8988T (cell line): ENCODE results near the gene FLT1.

ENCODE experiments used
- DNase-seq: peaks from one replicate; pipeline ENCODE4 v3.0.0; 2011

The FLT1 gene

GRCh38 chr13:28299916-28300315, 195.0 kb downstream of the FLT1 start:
- DNase-seq: no peak

GRCh38 chr13:28297341-28297740, 197.6 kb downstream of the FLT1 start:
- DNase-seq: no peak

- DNase-seq: no peak
Observed at GRCh38 chr13:28286263-28286662, 208.7 kb downstream of the FLT1 start.

GRCh38 chr13:28283600-28283999, 211.3 kb downstream of the FLT1 start:
- no peak for DNase-seq

GRCh38 chr13:28282451-28282850, 212.5 kb downstream of the FLT1 start:
- DNase-seq: no peak

- no peak for DNase-seq
Observed at GRCh38 chr13:28273919-28274318, 221.0 kb downstream of the FLT1 start.

GRCh38 chr13:28271056-28271840, 223.7 kb downstream of the FLT1 start:
- DNase-seq: no peak

- DNase-seq: no peak
Observed at GRCh38 chr13:28268800-28269223, 226.1 kb downstream of the FLT1 start.

GRCh38 chr13:28267497-28267896, 227.4 kb downstream of the FLT1 start:
- no peak for DNase-seq

- no peak for DNase-seq
Observed at GRCh38 chr13:28258417-28258816, 236.5 kb downstream of the FLT1 start.

GRCh38 chr13:28257305-28257704, 237.6 kb downstream of the FLT1 start:
- no peak for DNase-seq

GRCh38 chr13:28252547-28252946, 242.4 kb downstream of the FLT1 start:
- DNase-seq: no peak

GRCh38 chr13:28251466-28251865, 243.5 kb downstream of the FLT1 start:
- DNase-seq: no peak

- no peak for DNase-seq
Observed at GRCh38 chr13:28250542-28250941, 244.4 kb downstream of the FLT1 start.
